Activated T-helper 2 cell treated with anti-CD3 and anti-CD28 coated beads, Interferon-gamma antibody, Interleukin-2, Interleukin-4, amounts not matched to agents 10 μg/mL and 5 μg/mL and 100 μg/mL, durations not matched to agents 14 hours and 24 hours and 36 hours (primary cell): Measurements from ENCODE around the gene PTPRO. TPM values are rescaled to one million over a fixed set of nuclear protein-coding genes. Genes with fewer than 3 reads are reported as not detected.

Experiments
- DNase-seq: peaks from one replicate; pipeline ENCODE4 v3.0.0; 2021; ENCODE audit warnings: low spot score
- H3K27ac Mint-ChIP-seq: one replicate; pipeline ENCODE4 v1.8.0; 2021; ENCODE audit warnings: mixed read lengths
- H3K27me3 Mint-ChIP-seq: one replicate; pipeline ENCODE4 v1.8.0; 2021; ENCODE audit warnings: low read depth, mixed read lengths
- H3K36me3 Mint-ChIP-seq: one replicate; pipeline ENCODE4 v1.8.0; 2021; ENCODE audit warnings: low read depth, mixed read lengths
- H3K4me1 Mint-ChIP-seq: one replicate; pipeline ENCODE4 v1.8.0; 2021; ENCODE audit warnings: low read depth, mixed read lengths
- H3K4me3 Mint-ChIP-seq: one replicate; pipeline ENCODE4 v1.8.0; 2021; ENCODE audit warnings: low read depth, mild to moderate bottlenecking, moderate library complexity, mixed read lengths
- H3K9me3 Mint-ChIP-seq: one replicate; pipeline ENCODE4 v1.8.0; 2021; ENCODE audit warnings: mixed read lengths
- intact Hi-C: fragments of 100-400 bp; cut with micrococcal nuclease; formaldehyde crosslinking; loops from one replicate; pipeline ENCODE4 v1.15.1; 2023
- total RNA-seq: library from RNA; stranded (reverse); gene quantifications from 2 replicates; pipeline ENCODE4 v1.2.3, GENCODE V29; 2022

The PTPRO gene
- total RNA-seq: 0.41 TPM in 1 of 2 replicates, not detected in the other

- H3K27me3 Mint-ChIP-seq: peaks cover 42% of the 10 kb centered on the region
- no peak for DNase-seq
- H3K36me3 Mint-ChIP-seq: no peaks in the 10 kb centered on the region
- intact Hi-C loops: no loop called here
- H3K4me1 Mint-ChIP-seq: peaks cover 2% of the 10 kb centered on the region
- no peaks in the 10 kb centered on the region for H3K9me3 Mint-ChIP-seq
- no peak within 1 kb of the TSS for H3K4me3 Mint-ChIP-seq
- H3K27ac Mint-ChIP-seq: no peak within 1 kb of the TSS
These were observed at the start of gene PTPRO for GRCh38 chr12:15322164-15323061. Gene PTPRO (plus strand): TSS chr12:15322508.

GRCh38 chr12:15273896-15274295, 48.4 kb upstream of the PTPRO start:
- no peaks in the 10 kb centered on the region for H3K9me3 Mint-ChIP-seq
- no peak for DNase-seq
- no peaks in the 10 kb centered on the region for H3K36me3 Mint-ChIP-seq
- peaks cover 2% of the 10 kb centered on the region for H3K4me1 Mint-ChIP-seq
- intact Hi-C loops: no loop called here
- H3K4me3 Mint-ChIP-seq: no peak overlapping the region
- H3K27ac Mint-ChIP-seq: no peak overlapping the region
- peaks cover 11% of the 10 kb centered on the region for H3K27me3 Mint-ChIP-seq

GRCh38 chr12:15274561-15274967, 47.7 kb upstream of the PTPRO start:
- H3K27ac Mint-ChIP-seq: no peak overlapping the region
- DNase-seq: no peak

GRCh38 chr12:15276088-15276698, 46.1 kb upstream of the PTPRO start:
- Mint-ChIP-seq H3K27me3 (peaks cover 13% of the 10 kb centered on the region), H3K4me1 (peaks cover 6% of the 10 kb centered on the region), H3K36me3 (no peaks in the 10 kb centered on the region), H3K9me3 (no peaks in the 10 kb centered on the region), H3K27ac (no peak overlapping the region), H3K4me3 (no peak overlapping the region)
- no peak for DNase-seq
- intact Hi-C loops: loop anchor here (1.0 kb wide), 2 partner anchors 246 to 308 kb away; no protein-coding TSS in a partner anchor

More at GRCh38 chr12:15274561-15274967, 47.7 kb upstream of the PTPRO start:
- no peaks in the 10 kb centered on the region for H3K9me3 Mint-ChIP-seq
- no peak overlapping the region for H3K4me3 Mint-ChIP-seq
- intact Hi-C loops: no loop called here
- H3K4me1 Mint-ChIP-seq: peaks cover 6% of the 10 kb centered on the region
- peaks cover 13% of the 10 kb centered on the region for H3K27me3 Mint-ChIP-seq
- H3K36me3 Mint-ChIP-seq: no peaks in the 10 kb centered on the region

GRCh38 chr12:15278816-15279658, 43.3 kb upstream of the PTPRO start:
- no peak for DNase-seq
- intact Hi-C loops: no loop called here
- peaks cover 6% of the 10 kb centered on the region for H3K4me1 Mint-ChIP-seq
- H3K9me3 Mint-ChIP-seq: no peaks in the 10 kb centered on the region
- peaks cover 10% of the 10 kb centered on the region for H3K27me3 Mint-ChIP-seq
- no peaks in the 10 kb centered on the region for H3K36me3 Mint-ChIP-seq
- no peak overlapping the region for H3K27ac Mint-ChIP-seq
- H3K4me3 Mint-ChIP-seq: no peak overlapping the region

GRCh38 chr12:15280930-15281329, 41.4 kb upstream of the PTPRO start:
- H3K4me1 Mint-ChIP-seq: peaks cover 6% of the 10 kb centered on the region
- intact Hi-C loops: no loop called here
- H3K27me3 Mint-ChIP-seq: peaks cover 10% of the 10 kb centered on the region
- DNase-seq: no peak
- H3K9me3 Mint-ChIP-seq: no peaks in the 10 kb centered on the region
- H3K4me3 Mint-ChIP-seq: no peak overlapping the region
- no peak overlapping the region for H3K27ac Mint-ChIP-seq
- H3K36me3 Mint-ChIP-seq: no peaks in the 10 kb centered on the region

- Mint-ChIP-seq H3K27me3 (peaks cover 5% of the 10 kb centered on the region), H3K4me1 (peaks cover 3% of the 10 kb centered on the region), H3K4me3 (no peak overlapping the region), H3K9me3 (no peaks in the 10 kb centered on the region), H3K36me3 (no peaks in the 10 kb centered on the region), H3K27ac (no peak overlapping the region)
- no peak for DNase-seq
- intact Hi-C loops: no loop called here
These were observed 33.1 kb upstream of the PTPRO start for GRCh38 chr12:15289192-15289591.

GRCh38 chr12:15293731-15294130, 28.6 kb upstream of the PTPRO start:
- peaks cover 3% of the 10 kb centered on the region for H3K4me1 Mint-ChIP-seq
- H3K27me3 Mint-ChIP-seq: peaks cover 1% of the 10 kb centered on the region
- no peak overlapping the region for H3K4me3 Mint-ChIP-seq
- no peak overlapping the region for H3K27ac Mint-ChIP-seq
- no peaks in the 10 kb centered on the region for H3K36me3 Mint-ChIP-seq
- H3K9me3 Mint-ChIP-seq: no peaks in the 10 kb centered on the region
- DNase-seq: no peak
- intact Hi-C loops: no loop called here

- intact Hi-C loops: no loop called here
- H3K9me3 Mint-ChIP-seq: no peaks in the 10 kb centered on the region
- no peaks in the 10 kb centered on the region for H3K4me1 Mint-ChIP-seq
- no peak overlapping the region for H3K4me3 Mint-ChIP-seq
- no peaks in the 10 kb centered on the region for H3K36me3 Mint-ChIP-seq
- no peak overlapping the region for H3K27ac Mint-ChIP-seq
- no peak for DNase-seq
- no peaks in the 10 kb centered on the region for H3K27me3 Mint-ChIP-seq
These were observed 22.4 kb upstream of the PTPRO start for GRCh38 chr12:15299947-15300346.

- Mint-ChIP-seq H3K9me3 (no peaks in the 10 kb centered on the region), H3K27ac (no peak overlapping the region), H3K4me3 (no peak overlapping the region), H3K4me1 (no peaks in the 10 kb centered on the region), H3K36me3 (no peaks in the 10 kb centered on the region), H3K27me3 (no peaks in the 10 kb centered on the region)
- no peak for DNase-seq
- intact Hi-C loops: no loop called here
These were observed 18.0 kb upstream of the PTPRO start for GRCh38 chr12:15304296-15304695.

- peaks cover 5% of the 10 kb centered on the region for H3K27me3 Mint-ChIP-seq
- H3K4me3 Mint-ChIP-seq: no peak overlapping the region
- H3K9me3 Mint-ChIP-seq: no peaks in the 10 kb centered on the region
- intact Hi-C loops: no loop called here
- H3K27ac Mint-ChIP-seq: no peak overlapping the region
- H3K36me3 Mint-ChIP-seq: no peaks in the 10 kb centered on the region
- H3K4me1 Mint-ChIP-seq: no peaks in the 10 kb centered on the region
- no peak for DNase-seq
These were observed 15.7 kb upstream of the PTPRO start for GRCh38 chr12:15306605-15307004.

GRCh38 chr12:15307079-15307478, 15.2 kb upstream of the PTPRO start:
- no peak overlapping the region for H3K27ac Mint-ChIP-seq
- DNase-seq: no peak
- peaks cover 5% of the 10 kb centered on the region for H3K27me3 Mint-ChIP-seq
- intact Hi-C loops: no loop called here
- H3K36me3 Mint-ChIP-seq: no peaks in the 10 kb centered on the region
- no peaks in the 10 kb centered on the region for H3K4me1 Mint-ChIP-seq
- no peaks in the 10 kb centered on the region for H3K9me3 Mint-ChIP-seq
- no peak overlapping the region for H3K4me3 Mint-ChIP-seq
